GM12878 (cell line): ENCODE results near the gene CFAP97D2. TPM values are rescaled to one million over a fixed set of nuclear protein-coding genes. Genes with fewer than 3 reads are reported as not detected.

Source experiments
- ATAC-seq: fragments of 200-7000 bp; cut with Tn5 transposase; 3 replicates; pipeline ENCODE4 v1.9.1; 2020; ENCODE audit warnings: mild to moderate bottlenecking, moderate library complexity
- BruUV-seq: library from RNA; stranded (reverse); fragments of 400-500 nt; replicated peaks from 2 replicates; lab custom pipeline; 2021; lab: Mats Ljungman, UMichigan
- CTCF ChIA-PET: fragments of 300-600 bp; sonication (Branson Sonifier 250); formaldehyde crosslinking; extraction: SDS; loops from one replicate; lab custom pipeline; 2021; ENCODE audit warnings: inconsistent platforms; lab: Yijun Ruan, JAX
- POLR2A ChIA-PET: fragments of 350-600 bp; formaldehyde crosslinking; extraction: SDS; loops from one replicate; lab custom pipeline; 2021; ENCODE audit warnings: inconsistent platforms; lab: Charles Lee
- RAD21 ChIA-PET: fragments of 300-600 bp; sonication (Branson Sonifier 250); formaldehyde crosslinking; loops from one replicate; lab custom pipeline; 2023; ENCODE audit warnings: antibody characterized with exemption; ENCODE audit not compliant: unreplicated experiment; lab: Charles Lee
- SMC1A ChIA-PET: fragments of 300-600 bp; sonication (Branson Sonifier 250); formaldehyde crosslinking; loops from one replicate; lab custom pipeline; 2023; ENCODE audit not compliant: unreplicated experiment, uncharacterized antibody; lab: Charles Lee
- DNase-seq: peaks from one replicate; pipeline ENCODE4 v3.0.0-alpha.2; 2011; ENCODE audit warnings: low read depth, low spot score
- FAIRE-seq: peaks from 3 replicates; lab custom pipeline; 2011; peaks lifted over from hg19 to GRCh38; lab: Jason Lieb, UNC
- H2AFZ ChIP-seq: 2 replicates; pipeline ENCODE4 v1.6.0; 2011; ENCODE audit warnings: low read depth, low read length, control low read depth; ENCODE audit not compliant: control insufficient read depth
- H3K27ac ChIP-seq: 2 replicates; pipeline ENCODE4 v1.5.1; 2011; ENCODE audit warnings: control low read depth; ENCODE audit not compliant: control insufficient read depth, insufficient read depth
- H3K27me3 ChIP-seq, 2 experiments: replicated peaks in 1 of 2; 2 replicates each; pipeline versions ENCODE4 v1.6.0 to v1.6.1; 2011; ENCODE audit warnings: low read length in 1 of 2; ENCODE audit not compliant: control insufficient read depth in 2 of 2, insufficient read depth in 2 of 2
- H3K36me3 ChIP-seq, 2 experiments: 2 replicates each; pipeline ENCODE4 v1.5.1; 2011; ENCODE audit warnings: low read length in 1 of 2; ENCODE audit not compliant: control insufficient read depth in 2 of 2, insufficient read depth in 2 of 2
- H3K4me1 ChIP-seq: 2 replicates; pipeline ENCODE4 v1.6.1; 2011; ENCODE audit warnings: mild to moderate bottlenecking, low read length, moderate library complexity, mixed read lengths; ENCODE audit not compliant: control insufficient read depth, insufficient read depth
- H3K4me2 ChIP-seq: 2 replicates; pipeline ENCODE4 v1.6.0; 2011; ENCODE audit warnings: control low read depth; ENCODE audit not compliant: control insufficient read depth, insufficient read depth
- H3K4me3 ChIP-seq: fragments of 200-600 bp; sonication (generic); 2 replicates; pipeline ENCODE4 v1.5.1; 2016
- H3K79me2 ChIP-seq: 2 replicates; pipeline ENCODE4 v1.6.0; 2011; ENCODE audit warnings: low read length; ENCODE audit not compliant: control insufficient read depth, insufficient read depth
- H3K9ac ChIP-seq: 2 replicates; pipeline ENCODE4 v1.8.0; 2011; ENCODE audit warnings: low read length, control low read depth, mixed read lengths; ENCODE audit not compliant: control insufficient read depth, insufficient read depth
- H3K9me3 ChIP-seq: replicated peaks from 3 replicates; pipeline ENCODE4 v1.5.1; 2011; ENCODE audit warnings: mild to moderate bottlenecking, low read length; ENCODE audit not compliant: control insufficient read depth, insufficient read depth
- H4K20me1 ChIP-seq: 2 replicates; pipeline ENCODE4 v1.6.0; 2011; ENCODE audit not compliant: control insufficient read depth, insufficient read depth
- BCLAF1 ChIP-seq: fragments of 450-650 bp; IDR thresholded peaks from 2 replicates; pipeline ENCODE4 v1.6.1; 2017; ENCODE audit warnings: antibody characterized with exemption, mild to moderate bottlenecking, moderate library complexity
- GATAD2B ChIP-seq: fragments of 450-650 bp; conservative IDR thresholded peaks from 2 replicates; pipeline ENCODE4 v1.6.1; 2017; ENCODE audit warnings: low read depth, mild to moderate bottlenecking, moderate library complexity
- KLF5 ChIP-seq: fragments of 450-650 bp; IDR thresholded peaks from 2 replicates; pipeline ENCODE4 v1.6.1; 2014; ENCODE audit warnings: mild to moderate bottlenecking; ENCODE audit not compliant: partially characterized antibody
- SKIL ChIP-seq: fragments of 450-650 bp; IDR thresholded peaks from 2 replicates; pipeline ENCODE4 v1.6.1; 2017; ENCODE audit warnings: mild to moderate bottlenecking, low read depth, inconsistent platforms; ENCODE audit not compliant: poor library complexity, severe bottlenecking
- SMAD1 ChIP-seq: fragments of 450-650 bp; IDR thresholded peaks from 2 replicates; pipeline ENCODE4 v1.6.1; 2018; ENCODE audit warnings: mild to moderate bottlenecking, low read depth; ENCODE audit not compliant: partially characterized antibody
- SRF ChIP-seq, 2 experiments: IDR thresholded peaks; 2 replicates each; pipeline ENCODE4 v1.6.1; 2011; ENCODE audit warnings: low read depth in 2 of 2, low read length in 2 of 2, mild to moderate bottlenecking in 1 of 2, moderate library complexity in 1 of 2
- TCF12 ChIP-seq: IDR thresholded peaks from 2 replicates; pipeline ENCODE4 v1.6.1; 2011; ENCODE audit warnings: low read depth, mild to moderate bottlenecking, low read length
- YY1 ChIP-seq: IDR thresholded peaks from 2 replicates; pipeline ENCODE4 v1.6.1; 2011; ENCODE audit warnings: low read depth, mild to moderate bottlenecking, low read length
- WGBS: methylation state at CpG from one replicate; pipeline ENCODE4 v1.1.6; 2016; ENCODE audit warnings: low lambda C conversion rate; ENCODE audit not compliant: insufficient replicate concordance, insufficient coverage; ENCODE audit errors: missing lambda C conversion rate; 5-methylcytosine and 5-hydroxymethylcytosine counted together
- in situ Hi-C: fragments of 300-500 bp; cut with MboI; formaldehyde crosslinking; loops from 9 replicates; pipeline ENCODE4 v1.14.3; 2018; ENCODE audit warnings: mixed read lengths
- intact Hi-C: fragments of 100-400 bp; cut with micrococcal nuclease; formaldehyde crosslinking; loops from one replicate; pipeline ENCODE4 v1.14.2; 2022; ENCODE audit not compliant: unreplicated experiment
- polyA plus RNA-seq, 11 experiments: library from polyadenylated mRNA; depleted of rRNA in 4 of 11; unstranded in 6 of 11; stranded (reverse) in 5 of 11; fragments of >200 nt; fragmentation: Nextera tagmentation in 4 of 11; fragmentation: Illumina TruSeq in 1 of 11; extraction: Ambion mirVana in 4 of 11; extraction: Trizol in 1 of 11; gene quantifications; 1 replicate in 1 of 11; 2 replicates in 10 of 11; pipeline versions ENCODE4 v1.2.1 to v1.2.3, GENCODE V29; 2011 to 2016; ENCODE audit warnings: inconsistent platforms in 2 of 11, missing spikeins in 2 of 11, low read depth in 1 of 11
- total RNA-seq, 4 experiments: library from RNA; depleted of rRNA in 3 of 4; stranded (reverse); fragments of >200 nt in 3 of 4; fragmentation: Illumina TruSeq in 1 of 4; extraction: Trizol in 1 of 4; gene quantifications; 2 replicates each; pipeline versions ENCODE4 v1.2.1 to v1.2.3, GENCODE V29; 2013 to 2021

The CFAP97D2 gene
- total and polyA plus RNA-seq, 10 of the 15 experiments (the other 5 are each of a cell fraction or from before 2014, with no cell fraction given) = not detected

GRCh38 chr13:114213980-114214379, 34.9 kb downstream of the CFAP97D2 start:
- intact Hi-C loops (no loop called here), in situ Hi-C loops (no loop called here)
- TF ChIP-seq SKIL (no peak), BCLAF1 (no peak), SRF (IDR thresholded peaks at IDR 0.05; ENCODE audit: low read depth in 2 of 2, low read length in 2 of 2) (no peak), SMAD1 (no peak), KLF5 (no peak), YY1 (no peak), TCF12 (no peak), GATAD2B (no peak)
- TF ChIP-seq, all 136 proteins: peak for 0
- RAD21 ChIA-PET = no interaction called here
- no peaks in the 10 kb centered on the region for H3K79me2 ChIP-seq
- ATAC-seq (no peak), FAIRE-seq (no peak), DNase-seq (no peak)
- no peaks in the 10 kb centered on the region for H3K4me1 ChIP-seq
- no peaks in the 10 kb centered on the region for H4K20me1 ChIP-seq
- BruUV-seq = no TSS peak
- 62% methylated on average over 7 of the region's 7 CpGs for WGBS
- CTCF ChIA-PET = interaction anchor here (0.8 to 2.2 kb wide), 3 partner anchors 9 to 11 kb away, joined by 3 to 9 read pairs (median 4); no protein-coding TSS in a partner anchor
- no peaks in the 10 kb centered on the region; the same call in 2 of the 3 replicates for H3K9me3 ChIP-seq
- H3K4me2 ChIP-seq = no peak overlapping the region
- no peak overlapping the region for H3K9ac ChIP-seq
- POLR2A ChIA-PET = no interaction called here
- no peak overlapping the region for H2AFZ ChIP-seq
- no peak overlapping the region for H3K27ac ChIP-seq
- no peaks in the 10 kb centered on the region; a peak in 1 of 4 replicates for H3K27me3 ChIP-seq
- SMC1A ChIA-PET = interaction anchor here (0.8 to 1.2 kb wide), 3 partner anchors 12 to 66 kb away, joined by 3 to 4 read pairs (median 3); no protein-coding TSS in a partner anchor
- H3K4me3 ChIP-seq = no peak overlapping the region
- H3K36me3 ChIP-seq = no peaks in the 10 kb centered on the region
